KMS-11 (cell line): ENCODE results near the gene ARHGEF6.

Experiments used
- H2AFZ ChIP-seq: fragments of 200-600 bp; sonication (generic); 2 replicates; pipeline ENCODE4 v1.6.1; 2016; ENCODE audit warnings: antibody characterized with exemption, mixed run types, low read depth
- H3K27ac ChIP-seq: fragments of 200-600 bp; sonication (generic); 2 replicates; pipeline ENCODE4 v1.6.1; 2016; ENCODE audit warnings: mild to moderate bottlenecking, mixed run types
- H3K27me3 ChIP-seq: fragments of 200-600 bp; sonication (generic); 2 replicates; pipeline ENCODE4 v1.6.1; 2017; ENCODE audit warnings: mild to moderate bottlenecking, low read depth, mixed run types, moderate library complexity; ENCODE audit not compliant: insufficient read depth
- H3K36me3 ChIP-seq: fragments of 200-600 bp; sonication (generic); 2 replicates; pipeline ENCODE4 v1.6.1; 2017; ENCODE audit warnings: mild to moderate bottlenecking, mixed run types; ENCODE audit not compliant: insufficient read depth
- H3K4me1 ChIP-seq: fragments of 200-600 bp; sonication (generic); 2 replicates; pipeline ENCODE4 v1.6.1; 2016; ENCODE audit warnings: mild to moderate bottlenecking, low read depth, mixed run types; ENCODE audit not compliant: poor library complexity, severe bottlenecking
- H3K4me2 ChIP-seq: fragments of 200-600 bp; sonication (generic); 2 replicates; pipeline ENCODE4 v1.7.0; 2016; ENCODE audit warnings: mild to moderate bottlenecking, mixed run types
- H3K4me3 ChIP-seq: fragments of 200-600 bp; sonication (generic); IDR thresholded peaks from 2 replicates; pipeline ENCODE4 v1.6.1; 2017; ENCODE audit warnings: low read depth, low read length, mixed read lengths; ENCODE audit not compliant: insufficient read depth
- H3K79me2 ChIP-seq: fragments of 200-600 bp; sonication (generic); 2 replicates; pipeline ENCODE4 v1.6.1; 2016; ENCODE audit warnings: low read depth, mixed run types; ENCODE audit not compliant: insufficient read depth
- H3K9ac ChIP-seq: fragments of 200-600 bp; sonication (generic); 2 replicates; pipeline ENCODE4 v1.6.1; 2016; ENCODE audit warnings: mild to moderate bottlenecking, mixed run types
- H4K20me1 ChIP-seq: fragments of 200-600 bp; sonication (generic); 2 replicates; pipeline ENCODE4 v1.6.1; 2016; ENCODE audit warnings: mild to moderate bottlenecking, mixed run types; ENCODE audit not compliant: insufficient read depth
- CTCF ChIP-seq: fragments of 200-600 bp; sonication (generic); conservative IDR thresholded peaks from 2 replicates; pipeline ENCODE4 v1.6.1; 2017; ENCODE audit warnings: low read depth, mild to moderate bottlenecking, antibody characterized with exemption, low read length, moderate library complexity, mixed read lengths

The ARHGEF6 gene

GRCh38 chrX:136733613-136734012 is 47.1 kb downstream of the ARHGEF6 start:
- Histone ChIP-seq H3K9ac (no peak overlapping the region), H2AFZ (no peak overlapping the region), H3K4me2 (no peak overlapping the region), H3K4me3 (no peak overlapping the region), H3K27ac (no peak overlapping the region), H3K4me1 (no peaks in the 10 kb centered on the region), H3K36me3 (no peaks in the 10 kb centered on the region), H3K79me2 (no peaks in the 10 kb centered on the region), H3K27me3 (no peaks in the 10 kb centered on the region), H4K20me1 (no peaks in the 10 kb centered on the region)
- TF ChIP-seq CTCF = no peak

- Histone ChIP-seq H3K27ac (no peak overlapping the region), H3K79me2 (no peaks in the 10 kb centered on the region), H3K9ac (no peak overlapping the region), H3K4me3 (no peak overlapping the region), H3K4me2 (no peak overlapping the region), H3K36me3 (no peaks in the 10 kb centered on the region), H3K4me1 (no peaks in the 10 kb centered on the region), H2AFZ (no peak overlapping the region), H3K27me3 (no peaks in the 10 kb centered on the region), H4K20me1 (no peaks in the 10 kb centered on the region)
- no peak for TF ChIP-seq CTCF
Measured at GRCh38 chrX:136731798-136732197, 48.9 kb downstream of the ARHGEF6 start.

- Histone ChIP-seq H3K4me1 (no peaks in the 10 kb centered on the region), H3K27ac (no peak overlapping the region), H3K4me2 (no peak overlapping the region), H3K36me3 (no peaks in the 10 kb centered on the region), H3K27me3 (no peaks in the 10 kb centered on the region), H3K79me2 (no peaks in the 10 kb centered on the region), H2AFZ (no peak overlapping the region), H4K20me1 (no peaks in the 10 kb centered on the region), H3K4me3 (no peak overlapping the region), H3K9ac (no peak overlapping the region)
- TF ChIP-seq CTCF = no peak
Measured at GRCh38 chrX:136731207-136731782, 49.4 kb downstream of the ARHGEF6 start.

- Histone ChIP-seq H3K79me2 (no peaks in the 10 kb centered on the region), H3K36me3 (no peaks in the 10 kb centered on the region), H4K20me1 (no peaks in the 10 kb centered on the region), H3K27ac (no peak overlapping the region), H3K27me3 (no peaks in the 10 kb centered on the region), H3K4me3 (no peak overlapping the region), H2AFZ (no peak overlapping the region), H3K4me2 (no peak overlapping the region), H3K4me1 (no peaks in the 10 kb centered on the region), H3K9ac (no peak overlapping the region)
- TF ChIP-seq CTCF = no peak
Measured at GRCh38 chrX:136728393-136728792, 52.3 kb downstream of the ARHGEF6 start.
